ENCODE data around the gene OR1N2.
"Not testable (repeated sequence)": the region's sequence is repeated elsewhere in the genome, so short reads cannot be mapped to it uniquely, and the experiment has no call there.

OR1N2 gene

GRCh38 chr9:122562134-122562760 is 9.3 kb downstream of the OR1N2 start:
- DNase-seq (ENCODE audit: low spot score in 2 of 2) = no peak
- no peak overlapping the region for H3K27ac Mint-ChIP-seq
- H3K4me3 Mint-ChIP-seq = no peak overlapping the region

GRCh38 chr9:122567901-122568300 is 15.0 kb downstream of the OR1N2 start:
- no peak for DNase-seq (ENCODE audit: low spot score in 2 of 2)
- Mint-ChIP-seq H3K4me1 (no peaks in the 10 kb centered on the region), H3K27ac (no peak overlapping the region), H3K27me3 (peaks cover 19% of the 10 kb centered on the region), H3K4me3 (no peak overlapping the region), H3K9me3 (no peaks in the 10 kb centered on the region), H3K36me3 (peaks cover 2% of the 10 kb centered on the region)
- ATAC-seq (ENCODE audit: low read depth) = no peak

More at GRCh38 chr9:122562134-122562760, 9.3 kb downstream of the OR1N2 start:
- Mint-ChIP-seq H3K4me1 (no peaks in the 10 kb centered on the region), H3K36me3 (peaks cover 6% of the 10 kb centered on the region), H3K9me3 (peaks cover 10% of the 10 kb centered on the region), H3K27me3 (peaks cover 17% of the 10 kb centered on the region)
- ATAC-seq (ENCODE audit: low read depth) = no peak

- Mint-ChIP-seq H3K9me3 (no peaks in the 10 kb centered on the region), H3K4me1 (no peaks in the 10 kb centered on the region), H3K27ac (no peak overlapping the region), H3K27me3 (peaks cover 7% of the 10 kb centered on the region), H3K36me3 (peaks cover 5% of the 10 kb centered on the region), H3K4me3 (no peak overlapping the region)
- DNase-seq (ENCODE audit: low spot score in 2 of 2) (no peak), ATAC-seq (ENCODE audit: low read depth) (no peak)
These were observed 19.5 kb downstream of the OR1N2 start for GRCh38 chr9:122572456-122572855.

GRCh38 chr9:122579874-122580273 is 27.0 kb downstream of the OR1N2 start:
- no peak overlapping the region for H3K4me3 Mint-ChIP-seq
- no peak overlapping the region for H3K27ac Mint-ChIP-seq
- ATAC-seq (ENCODE audit: low read depth) = no peak
- no peaks in the 10 kb centered on the region for H3K4me1 Mint-ChIP-seq
- peaks cover 3% of the 10 kb centered on the region for H3K36me3 Mint-ChIP-seq
- DNase-seq (ENCODE audit: low spot score in 2 of 2) = no peak
- H3K9me3 Mint-ChIP-seq = no peaks in the 10 kb centered on the region
- peaks cover 3% of the 10 kb centered on the region for H3K27me3 Mint-ChIP-seq

- Mint-ChIP-seq H3K9me3 (no peaks in the 10 kb centered on the region), H3K36me3 (peaks cover 3% of the 10 kb centered on the region), H3K4me3 (no peak overlapping the region), H3K27me3 (peaks cover 3% of the 10 kb centered on the region), H3K27ac (no peak overlapping the region), H3K4me1 (no peaks in the 10 kb centered on the region)
- ATAC-seq (ENCODE audit: low read depth) (no peak), DNase-seq (ENCODE audit: low spot score in 2 of 2) (no peak)
These were observed 27.4 kb downstream of the OR1N2 start for GRCh38 chr9:122580360-122580759.

- not testable (repeated sequence) for H3K9me3 Mint-ChIP-seq; DNase-seq (ENCODE audit: low spot score in 2 of 2); H3K4me3 Mint-ChIP-seq; ATAC-seq (ENCODE audit: low read depth); H3K36me3 Mint-ChIP-seq; H3K27me3 Mint-ChIP-seq; H3K27ac Mint-ChIP-seq; H3K4me1 Mint-ChIP-seq
These were observed 30.4 kb downstream of the OR1N2 start, which contains the start of gene OR1L8 for GRCh38 chr9:122583284-122583683. Gene OR1L8 (minus strand): TSS chr9:122583384. CDS start chr9:122568477, 14,907 bp downstream.

All from memory B cell (primary cell).